ENCODE results near the gene TTC9. TPM values are rescaled to one million over a fixed set of nuclear protein-coding genes. Genes with fewer than 3 reads are reported as not detected.
A peak's percentile ranks its signal among the peaks of the same experiment; 100 is the strongest.

Gene TTC9
- total and polyA plus RNA-seq, 9 of the 15 experiments (the other 6 are each of a cell fraction or from before 2014, with no cell fraction given) = 0.07 TPM; not detected in 8

DNA sequence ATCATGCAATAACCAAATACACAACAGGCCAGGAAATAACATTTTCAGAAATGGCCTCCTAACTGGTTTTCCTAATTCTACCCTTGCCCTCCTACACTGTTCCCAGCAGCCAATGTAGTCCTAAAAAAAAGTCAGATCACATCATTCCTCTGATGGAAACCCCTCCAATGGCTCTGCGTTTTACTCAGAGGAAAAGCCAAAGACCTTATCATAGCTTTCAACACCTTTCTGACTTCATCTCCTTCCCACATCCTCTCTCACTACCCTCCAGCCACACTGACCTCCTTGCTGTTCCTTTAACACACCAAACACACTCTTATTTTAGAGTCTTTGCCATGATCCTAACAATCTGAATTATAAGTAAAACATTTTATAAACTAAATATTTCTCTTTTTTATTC, 42.4 kb upstream of the TTC9 start:
- peak overlapping the region in 1 of 2 experiments; percentile 91; a peak in 1 of 4 replicates for H3K9ac ChIP-seq (ENCODE audit: insufficient read depth in 1 of 2, low read depth in 2 of 2, low read length in 2 of 2)
- FAIRE-seq (no peak), DNase-seq (ENCODE audit: extremely low read depth in 1 of 4, low spot score in 3 of 4) (no peak), ATAC-seq (no peak)
- no TSS peak for BruUV-seq (replicated peaks)
- H3K4me3 ChIP-seq = peak overlapping the region; percentile 99
- H3K4me1 ChIP-seq (replicated peaks in 1 of 2; ENCODE audit: control insufficient read depth in 2 of 2, insufficient read depth in 2 of 2, low read length in 2 of 2) = no peaks in the 10 kb centered on the region
- in situ Hi-C loops (cut with MboI) = no loop called here
- peaks cover 24% of the 10 kb centered on the region for H3K36me3 ChIP-seq (ENCODE audit: control insufficient read depth, insufficient read depth, low read length)
- peak overlapping the region; percentile 87 for H3K4me2 ChIP-seq (ENCODE audit: insufficient read depth, low read length)
- H3K27me3 ChIP-seq (ENCODE audit: control insufficient read depth in 2 of 2, insufficient read depth in 2 of 2, low read length in 2 of 2) = no peaks in the 10 kb centered on the region
- WGBS (ENCODE audit: insufficient coverage, low coverage, missing lambda C conversion rate) = 9% methylated on average over 1 of the region's 1 CpG
- no peaks in the 10 kb centered on the region for H3K9me1 ChIP-seq (ENCODE audit: control insufficient read depth, insufficient read depth, low read length)
- peak; percentile 32; the same call in 1 of the 2 replicates for TF ChIP-seq RBFOX2 (IDR thresholded peaks at IDR 0.05; ENCODE audit: low read depth, low read length)
- TF ChIP-seq, protein P1, sequence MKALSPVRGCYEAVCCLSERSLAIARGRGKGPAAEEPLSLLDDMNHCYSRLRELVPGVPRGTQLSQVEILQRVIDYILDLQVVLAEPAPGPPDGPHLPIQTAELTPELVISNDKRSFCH (CRISPR knock-in tag; IDR thresholded peaks at IDR 0.05) = no peak
- TF ChIP-seq, protein P1 (tag; IDR thresholded peaks at IDR 0.05) = no peak
- no peak for TF ChIP-seq ZNF764 (CRISPR knock-in tag; IDR thresholded peaks at IDR 0.05; ENCODE audit: low read depth)
- TF ChIP-seq MCM2 (IDR thresholded peaks at IDR 0.05; ENCODE audit: low read depth) = no peak
- POLR2A ChIA-PET = no interaction called here
- CTCF ChIA-PET (ENCODE audit: low intra/inter-chr PET ratio) = no interaction called here
- no peak overlapping the region for H3K27ac ChIP-seq (ENCODE audit: extremely low read depth, low read depth, low read length)
- intact Hi-C loops (cut with micrococcal nuclease) = no loop called here
- H3K79me2 ChIP-seq (ENCODE audit: control insufficient read depth, insufficient read depth, low read length) = peaks cover 38% of the 10 kb centered on the region
- no peak overlapping the region for H2AFZ ChIP-seq (ENCODE audit: low read depth, low read length)
- H3K9me3 ChIP-seq (replicated peaks; ENCODE audit: control insufficient read depth, insufficient read depth, low read depth, low read length) = no peaks in the 10 kb centered on the region
- no peaks in the 10 kb centered on the region; the same call in 1 of the 2 replicates for H4K20me1 ChIP-seq (replicated peaks; ENCODE audit: control insufficient read depth, insufficient read depth, low read length)
